Stimulated activated CD4-positive, alpha-beta T cell treated with anti-CD3 and anti-CD28 coated beads, TNF-alpha, amount 100 ng/mL, for 24 hours (primary cell): ENCODE data around the gene OR2V1.
"Not testable (repeated sequence)": the region's sequence is repeated elsewhere in the genome, so short reads cannot be mapped to it uniquely, and the experiment has no call there.

Source experiments
- DNase-seq, 3 experiments: peaks; one replicate each; pipeline ENCODE4 v3.0.0-alpha.2; 2020; ENCODE audit warnings: low read depth in 3 of 3

The OR2V1 gene

DNA sequence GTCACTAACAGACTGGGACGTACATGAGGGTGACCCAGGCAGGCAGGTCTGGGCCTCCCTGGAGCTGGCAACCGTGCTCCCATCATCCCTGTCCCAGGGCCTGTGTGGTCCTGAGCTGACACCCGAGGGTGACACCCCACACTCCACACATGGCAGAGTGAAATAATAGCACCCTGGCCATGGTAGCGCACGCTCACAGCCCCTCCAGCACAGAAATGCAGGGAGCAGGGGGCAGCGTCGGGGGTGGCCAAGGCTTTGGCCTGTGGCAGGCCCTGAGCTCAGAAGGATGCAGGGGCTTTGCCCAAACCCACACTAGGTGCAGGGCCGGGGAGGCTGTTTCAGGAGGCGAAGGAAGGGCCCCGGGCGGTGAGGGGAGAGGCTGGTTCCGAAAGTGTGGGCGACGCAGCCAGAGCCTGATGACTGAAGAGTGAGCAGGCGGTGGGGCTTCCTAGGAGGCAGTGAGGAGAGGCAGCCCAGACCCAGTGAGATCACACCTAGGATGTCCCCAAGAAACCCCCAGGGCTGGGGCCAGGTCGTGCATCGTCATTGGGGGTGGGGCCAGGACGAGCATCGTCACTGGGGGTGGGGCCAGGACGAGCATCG lies 29.3 kb upstream of the OR2V1 start:
- DNase-seq, result peak; percentile 62 to 80 (median 69)

- peak; percentile 85 to 93 (median 91) for DNase-seq
Measured at GRCh38 chr5:181159286-181160151, 28.6 kb upstream of the OR2V1 start.

DNA sequence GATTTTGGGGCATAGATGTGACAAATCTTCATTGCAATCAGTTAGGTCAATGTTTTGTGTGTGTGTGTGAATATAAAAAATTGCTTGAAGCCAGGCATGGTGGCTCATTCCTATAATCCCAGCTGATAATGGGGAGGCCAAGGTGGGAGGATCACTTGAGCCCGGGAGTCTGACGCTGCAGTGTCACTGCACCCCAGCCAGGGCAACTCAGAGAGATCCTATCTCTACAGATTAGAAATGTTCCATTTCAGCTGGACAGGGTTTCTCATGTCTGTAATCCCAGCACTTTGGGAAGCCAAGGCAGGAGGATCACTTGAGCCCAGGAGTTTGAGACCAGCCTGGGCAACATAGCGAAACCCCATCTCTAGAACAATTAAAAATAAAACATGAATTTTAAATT lies 27.9 kb upstream of the OR2V1 start:
- no peak for DNase-seq

- DNase-seq, result no peak
Measured at GRCh38 chr5:181156758-181157157, 25.8 kb upstream of the OR2V1 start.

GRCh38 chr5:181153814-181154213 lies 22.8 kb upstream of the OR2V1 start:
- no peak for DNase-seq

DNA sequence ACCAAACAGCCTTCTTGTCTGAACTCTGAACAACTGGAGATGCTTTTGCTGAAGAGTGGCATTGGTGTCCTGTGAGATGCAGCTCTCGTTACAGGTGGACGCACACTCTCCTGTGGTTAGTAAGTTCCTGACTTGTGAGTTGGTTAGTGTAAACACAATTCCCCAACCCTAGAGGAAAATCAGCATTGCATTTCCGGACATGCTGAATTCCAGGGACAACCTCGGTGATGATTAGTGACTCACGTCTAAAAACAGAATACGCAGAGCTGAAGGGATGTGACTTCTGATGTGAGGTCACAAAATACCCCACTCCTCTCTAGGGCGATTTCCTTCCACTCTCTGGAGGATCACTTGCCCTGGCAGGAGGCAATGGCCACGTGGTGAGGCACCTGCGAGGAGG lies 21.4 kb upstream of the OR2V1 start:
- no peak for DNase-seq

- no peak for DNase-seq
Measured at GRCh38 chr5:181151146-181151545, 20.2 kb upstream of the OR2V1 start.

DNA sequence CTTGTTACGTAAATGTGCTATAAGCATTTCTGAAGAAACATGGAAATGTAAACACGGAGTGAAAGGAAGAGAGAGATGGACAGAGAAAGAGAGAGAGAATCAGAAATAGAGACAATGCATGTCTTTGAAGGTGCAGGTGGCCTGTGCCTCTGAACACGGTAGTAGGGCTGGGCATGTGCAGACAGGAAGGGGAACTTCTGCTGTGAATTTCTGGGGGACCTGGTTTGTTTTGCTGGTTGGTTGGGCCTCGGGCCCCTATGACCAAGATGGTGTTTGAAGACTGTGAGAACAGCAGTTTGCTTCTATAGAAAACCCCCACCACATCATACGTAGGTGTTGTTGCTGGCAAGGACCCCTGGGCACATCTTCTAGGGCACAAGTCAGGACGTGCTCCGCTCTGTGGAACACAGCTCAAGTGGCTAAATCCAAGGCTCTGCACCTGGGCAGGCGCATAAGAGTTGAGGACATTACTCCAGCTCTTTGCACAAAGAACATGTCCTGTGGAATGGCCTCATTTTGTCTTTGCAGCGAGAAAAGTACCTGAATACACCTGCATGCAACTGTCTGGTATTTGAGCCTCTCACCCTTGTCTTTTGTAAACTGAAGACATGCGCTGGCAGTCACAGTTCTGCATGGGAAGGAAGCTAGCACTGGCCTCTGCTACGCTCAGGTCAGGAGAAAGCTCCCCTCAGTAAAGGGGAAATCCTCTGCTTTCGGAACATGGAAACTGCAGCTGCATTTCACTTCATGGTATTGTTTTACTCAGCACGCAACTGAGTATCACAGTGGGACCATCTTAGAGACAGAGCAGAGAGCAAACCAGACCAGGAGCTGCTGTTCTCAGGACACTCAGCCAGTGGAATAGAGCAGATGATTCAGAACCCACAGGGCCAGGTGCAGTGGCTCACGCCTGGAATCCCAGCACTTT lies 19.1 kb upstream of the OR2V1 start:
- DNase-seq, result no peak

DNA sequence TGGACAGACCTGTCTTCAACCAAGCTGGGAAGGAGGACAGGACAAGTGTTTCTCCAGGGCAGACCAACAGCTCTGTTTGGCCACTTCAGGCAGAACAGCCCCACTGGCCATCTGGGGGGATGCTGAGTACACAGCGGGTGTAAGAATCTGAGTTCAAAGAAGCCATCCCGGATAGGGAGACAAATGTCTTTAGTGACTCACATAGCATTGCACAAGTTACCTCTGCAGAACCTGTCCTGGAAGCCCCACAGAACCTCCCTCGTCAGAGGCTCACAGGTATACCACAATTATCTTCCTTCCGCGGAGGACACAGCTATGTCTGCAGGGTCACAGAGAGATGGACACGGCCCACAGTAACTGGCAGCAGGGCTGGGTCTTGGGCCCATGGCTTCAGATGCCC lies 18.4 kb upstream of the OR2V1 start:
- DNase-seq, result no peak

DNA sequence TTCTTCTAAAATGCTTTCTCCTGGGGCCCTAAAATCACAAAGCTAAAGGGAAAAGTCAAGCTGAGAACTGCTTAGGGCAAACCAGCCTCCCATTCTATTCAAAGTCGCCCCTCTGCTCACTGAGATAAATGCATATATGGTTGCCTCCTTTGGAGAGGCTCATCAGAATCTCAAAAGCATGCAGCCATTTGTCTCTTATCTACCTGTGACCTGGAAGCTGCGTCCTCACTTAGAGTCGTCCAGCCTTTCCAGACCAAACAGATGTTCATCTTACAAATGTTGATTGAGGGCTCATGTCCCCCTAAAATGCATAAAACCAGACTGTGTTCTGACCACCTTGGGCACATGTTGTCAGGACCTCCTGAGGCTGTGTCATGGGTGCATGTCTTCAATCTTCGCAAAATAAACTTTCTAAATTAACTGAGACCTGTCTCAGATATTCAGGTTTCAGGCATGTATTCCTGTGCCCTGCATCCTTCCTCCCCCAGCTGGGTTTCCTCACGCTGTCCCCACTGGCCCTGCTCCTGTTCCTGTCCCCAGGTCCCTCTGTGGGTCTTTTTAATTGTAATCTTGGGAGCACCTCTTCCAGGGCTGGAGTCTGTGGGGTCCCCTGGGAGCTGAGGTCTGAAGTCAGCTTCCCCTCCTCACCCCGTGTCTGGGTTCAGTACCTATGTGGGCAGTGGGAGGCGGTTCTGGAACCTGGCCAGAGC lies 16.1 kb upstream of the OR2V1 start, which contains the start of gene OR2V2:
Gene OR2V2, plus strand, starts transcription at position 660 of the 710 bp plus-strand sequence. CDS start 7,357 bp downstream, outside the sequence.
- DNase-seq, result not testable (repeated sequence)

GRCh38 chr5:181145133-181145532 lies 14.2 kb upstream of the OR2V1 start:
- DNase-seq, result no peak

GRCh38 chr5:181142054-181142453 lies 11.1 kb upstream of the OR2V1 start:
- no peak for DNase-seq

DNA sequence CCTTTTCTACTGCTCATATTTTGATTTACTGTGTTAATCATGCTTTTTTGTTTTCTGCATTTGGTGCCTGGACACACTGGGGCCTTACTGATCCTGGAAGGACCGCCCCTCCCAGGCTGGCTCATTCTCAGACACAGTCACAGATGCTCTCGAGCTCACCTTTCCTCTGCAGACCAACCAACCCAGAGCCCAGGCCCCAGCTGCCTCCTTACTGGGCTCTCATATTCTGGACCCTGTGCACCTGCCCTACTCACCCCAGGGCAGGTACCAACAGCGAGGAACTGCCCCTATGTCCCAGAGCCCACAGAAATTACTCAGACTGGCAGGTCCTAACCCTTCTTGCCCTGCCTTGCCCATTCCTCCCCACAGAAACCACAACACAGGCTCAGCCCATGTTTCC lies 9.8 kb upstream of the OR2V1 start:
- no peak for DNase-seq

DNA sequence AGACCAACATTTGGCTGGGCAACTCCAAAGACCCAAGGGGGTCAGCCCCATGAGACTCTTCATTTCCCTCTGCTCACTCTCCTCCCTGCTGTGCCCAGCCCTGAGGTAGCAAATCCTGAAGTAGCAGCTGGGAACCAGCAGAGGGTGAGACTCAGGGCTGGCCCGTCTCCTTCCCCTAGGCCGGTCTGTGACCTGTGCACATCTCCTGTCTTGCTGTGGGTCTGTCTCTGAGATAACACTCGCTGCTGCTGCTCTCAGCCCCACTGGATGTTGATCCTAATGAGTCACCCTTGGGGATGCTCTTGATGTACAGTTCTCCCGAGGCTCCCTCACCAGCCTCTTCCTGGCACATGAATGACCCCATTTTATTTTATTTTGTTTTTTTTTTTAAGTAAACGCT lies 7.3 kb upstream of the OR2V1 start:
- no peak for DNase-seq

GRCh38 chr5:181136361-181136955 lies 5.5 kb upstream of the OR2V1 start:
- DNase-seq, result no peak

DNA sequence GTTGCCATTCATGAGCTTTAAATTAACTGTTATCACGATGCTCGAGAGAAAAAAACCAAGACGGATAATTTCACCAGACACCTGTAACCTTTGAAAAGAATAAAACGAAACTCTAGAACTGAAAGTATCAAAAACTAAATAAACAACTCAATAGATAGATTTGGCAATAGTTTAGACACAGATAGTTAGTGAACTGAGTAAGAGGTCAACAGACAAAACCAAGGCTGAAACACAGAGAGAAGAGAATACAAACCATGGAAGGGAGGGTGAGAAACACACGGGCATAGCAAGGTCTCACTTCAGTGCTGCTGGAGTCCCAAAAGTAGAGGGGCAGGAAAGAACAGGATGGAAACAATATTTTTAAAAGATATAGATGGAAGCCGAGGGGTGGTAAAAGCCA lies 3.3 kb upstream of the OR2V1 start:
- DNase-seq, result no peak

DNA sequence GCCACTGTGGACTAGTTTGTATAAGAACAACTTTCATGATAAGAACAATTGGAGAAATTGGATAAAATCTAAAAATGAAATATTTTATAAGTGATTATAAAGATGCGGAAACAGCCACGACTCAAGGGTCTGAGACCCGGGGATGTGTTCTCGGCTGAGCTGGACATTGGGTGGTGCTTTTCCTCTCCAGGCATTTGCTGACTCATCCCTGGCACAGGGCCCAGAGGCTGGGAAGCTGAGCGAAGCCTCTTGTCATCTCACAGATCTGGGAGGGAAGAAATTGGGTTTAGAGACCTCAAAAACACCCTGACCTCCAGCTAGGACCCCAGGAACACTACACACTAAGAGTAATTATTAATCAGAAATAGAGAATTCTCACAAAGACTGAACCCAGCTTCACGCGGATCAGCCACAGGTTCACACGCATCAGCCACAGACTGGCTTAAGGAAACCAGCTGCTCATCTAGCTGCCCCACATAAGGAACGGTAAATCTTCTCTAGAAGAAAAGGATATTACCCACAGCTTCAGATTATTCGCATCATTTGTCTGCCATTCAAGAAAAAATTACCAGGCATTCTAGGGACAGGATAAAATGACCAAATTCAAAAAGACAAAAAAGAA lies 2.8 kb upstream of the OR2V1 start:
- no peak for DNase-seq

- no peak for DNase-seq
Measured at GRCh38 chr5:181133083-181133482, 2.1 kb upstream of the OR2V1 start.

DNA sequence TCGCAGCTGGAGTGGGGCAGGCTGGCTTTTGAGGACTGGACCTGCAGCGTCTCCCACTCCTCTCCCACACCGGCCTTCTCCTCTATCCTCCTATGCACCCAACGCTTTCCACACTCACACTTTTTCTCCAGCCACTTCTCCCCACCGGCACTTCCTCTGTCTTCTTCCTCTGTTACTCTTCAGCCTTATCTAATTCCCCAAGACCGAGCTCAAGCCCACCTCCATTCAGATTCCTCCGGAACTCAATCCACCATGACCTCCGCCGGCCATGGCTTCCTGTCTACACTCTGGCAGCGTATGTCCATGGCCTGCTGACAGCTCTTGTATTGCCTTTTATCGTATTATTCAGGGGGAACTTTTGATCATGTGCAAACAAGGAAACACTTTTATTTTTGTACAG lies 545 bp upstream of the OR2V1 start:
- no peak for DNase-seq

GRCh38 chr5:181130081-181130480 lies 888 bp downstream of the OR2V1 start:
- not testable (repeated sequence) for DNase-seq

- DNase-seq, result no peak
Measured at GRCh38 chr5:181129601-181130000, 1.4 kb downstream of the OR2V1 start.
